MCF 10A (cell line): ENCODE data around the gene ATG10. TPM values are rescaled to one million over a fixed set of nuclear protein-coding genes. Genes with fewer than 3 reads are reported as not detected.

Experiments used
- BruUV-seq: library from RNA; stranded (reverse); fragments of 400-500 nt; replicated peaks from 2 replicates; lab custom pipeline; 2021; lab: Mats Ljungman, UMichigan
- CTCF ChIA-PET: fragments of 300-600 bp; sonication (Branson Sonifier 250); formaldehyde crosslinking; extraction: SDS; loops from one replicate; lab custom pipeline; 2021; ENCODE audit warnings: antibody characterized with exemption, inconsistent platforms; lab: Yijun Ruan, JAX
- POLR2A ChIA-PET: fragments of 300-600, 350-650 bp; sonication (Branson Sonifier 250); formaldehyde crosslinking; extraction: SDS; loops from one replicate; lab custom pipeline; 2020; ENCODE audit warnings: antibody characterized with exemption, inconsistent platforms; lab: Yijun Ruan, JAX
- DNase-seq: peaks from one replicate; pipeline ENCODE4 v3.0.0-alpha.2; 2018; ENCODE audit not compliant: unreplicated experiment
- H3K27ac Mint-ChIP-seq: one replicate; pipeline ENCODE4 v1.8.0; 2022; ENCODE audit warnings: mild to moderate bottlenecking, low read depth, mixed read lengths; ENCODE audit not compliant: unreplicated experiment
- H3K27me3 Mint-ChIP-seq: one replicate; pipeline ENCODE4 v1.8.0; 2022; ENCODE audit warnings: mixed read lengths; ENCODE audit not compliant: insufficient read depth, unreplicated experiment
- H3K36me3 Mint-ChIP-seq: one replicate; pipeline ENCODE4 v1.8.0; 2022; ENCODE audit warnings: mild to moderate bottlenecking, moderate library complexity, mixed read lengths; ENCODE audit not compliant: insufficient read depth, unreplicated experiment
- H3K4me1 Mint-ChIP-seq: one replicate; pipeline ENCODE4 v1.8.0; 2022; ENCODE audit warnings: mixed read lengths; ENCODE audit not compliant: insufficient read depth, unreplicated experiment
- H3K4me3 Mint-ChIP-seq: one replicate; pipeline ENCODE4 v1.8.0; 2022; ENCODE audit warnings: mild to moderate bottlenecking, moderate library complexity, mixed read lengths; ENCODE audit not compliant: unreplicated experiment
- H3K9me3 Mint-ChIP-seq: one replicate; pipeline ENCODE4 v1.8.0; 2022; ENCODE audit warnings: mixed read lengths; ENCODE audit not compliant: unreplicated experiment
- CTCF ChIP-seq: fragments of 200-600 bp; IDR thresholded peaks from one replicate; pipeline ENCODE4 v1.8.0; 2022; ENCODE audit warnings: antibody characterized with exemption, mild to moderate bottlenecking; ENCODE audit not compliant: unreplicated experiment
- intact Hi-C: fragments of 100-400 bp; cut with micrococcal nuclease; formaldehyde crosslinking; loops from 2 replicates; pipeline ENCODE4 v1.14.1; 2022
- total RNA-seq: library from RNA; stranded (reverse); gene quantifications from 2 replicates; pipeline ENCODE4 v1.2.3, GENCODE V29; 2022

The ATG10 gene
- total RNA-seq, 1 experiment from 2014 or later, result 9.9 TPM

GRCh38 chr5:81925009-81925408 is 46.8 kb upstream of the ATG10 start:
- H3K4me3 Mint-ChIP-seq, result no peak overlapping the region
- H3K9me3 Mint-ChIP-seq, result no peaks in the 10 kb centered on the region
- no peak for TF ChIP-seq CTCF
- H3K27me3 Mint-ChIP-seq, result no peaks in the 10 kb centered on the region
- H3K36me3 Mint-ChIP-seq, result no peaks in the 10 kb centered on the region
- no peak for DNase-seq
- ChIA-PET CTCF (interaction anchor here (0.5 kb wide), 2 partner anchors 44 to 164 kb away, joined by 3 to 4 read pairs; no protein-coding TSS in a partner anchor), POLR2A (interaction anchor here (0.6 to 1.6 kb wide), 3 partner anchors 10 to 75 kb away, joined by 3 read pairs; no protein-coding TSS in a partner anchor)
- BruUV-seq, result no TSS peak
- intact Hi-C loops, result no loop called here
- no peak overlapping the region for H3K27ac Mint-ChIP-seq
- no peaks in the 10 kb centered on the region for H3K4me1 Mint-ChIP-seq

- Mint-ChIP-seq H3K36me3 (no peaks in the 10 kb centered on the region), H3K4me3 (no peak overlapping the region), H3K4me1 (no peaks in the 10 kb centered on the region), H3K27me3 (no peaks in the 10 kb centered on the region), H3K9me3 (no peaks in the 10 kb centered on the region), H3K27ac (no peak overlapping the region)
- ChIA-PET CTCF (no interaction called here), POLR2A (interaction anchor here (0.6 kb wide), 1 partner anchor 353 kb away, joined by 4 read pairs; no protein-coding TSS in a partner anchor)
- no TSS peak for BruUV-seq
- no peak for DNase-seq
- no peak for TF ChIP-seq CTCF
- intact Hi-C loops, result no loop called here
Observed at GRCh38 chr5:81925981-81926380, 45.8 kb upstream of the ATG10 start.

- H3K36me3 Mint-ChIP-seq, result no peaks in the 10 kb centered on the region
- no peaks in the 10 kb centered on the region for H3K27me3 Mint-ChIP-seq
- no TSS peak for BruUV-seq
- DNase-seq, result no peak
- H3K4me1 Mint-ChIP-seq, result no peaks in the 10 kb centered on the region
- intact Hi-C loops, result no loop called here
- no peak overlapping the region for H3K27ac Mint-ChIP-seq
- ChIA-PET POLR2A (interaction anchor here (0.7 kb wide), 1 partner anchor 12 kb away, joined by 3 read pairs; no protein-coding TSS in a partner anchor), CTCF (no interaction called here)
- H3K4me3 Mint-ChIP-seq, result no peak overlapping the region
- no peaks in the 10 kb centered on the region for H3K9me3 Mint-ChIP-seq
- no peak for TF ChIP-seq CTCF
Observed at GRCh38 chr5:81936066-81936465, 35.8 kb upstream of the ATG10 start.

GRCh38 chr5:81936750-81937149 is 35.1 kb upstream of the ATG10 start:
- Mint-ChIP-seq H3K4me3 (no peak overlapping the region), H3K9me3 (no peaks in the 10 kb centered on the region), H3K27me3 (no peaks in the 10 kb centered on the region), H3K27ac (no peak overlapping the region), H3K36me3 (no peaks in the 10 kb centered on the region), H3K4me1 (no peaks in the 10 kb centered on the region)
- ChIA-PET POLR2A (interaction anchor here (0.7 kb wide), 1 partner anchor 13 kb away, joined by 3 read pairs; no protein-coding TSS in a partner anchor), CTCF (no interaction called here)
- no TSS peak for BruUV-seq
- intact Hi-C loops, result no loop called here
- TF ChIP-seq CTCF, result no peak
- DNase-seq, result no peak
